ENCODE results near the gene PNLIPRP2. TPM values are rescaled to one million over a fixed set of nuclear protein-coding genes. Genes with fewer than 3 reads are reported as not detected.

The PNLIPRP2 gene
- total RNA-seq, 1 experiment from 2014 or later, result 0.28 TPM

DNA sequence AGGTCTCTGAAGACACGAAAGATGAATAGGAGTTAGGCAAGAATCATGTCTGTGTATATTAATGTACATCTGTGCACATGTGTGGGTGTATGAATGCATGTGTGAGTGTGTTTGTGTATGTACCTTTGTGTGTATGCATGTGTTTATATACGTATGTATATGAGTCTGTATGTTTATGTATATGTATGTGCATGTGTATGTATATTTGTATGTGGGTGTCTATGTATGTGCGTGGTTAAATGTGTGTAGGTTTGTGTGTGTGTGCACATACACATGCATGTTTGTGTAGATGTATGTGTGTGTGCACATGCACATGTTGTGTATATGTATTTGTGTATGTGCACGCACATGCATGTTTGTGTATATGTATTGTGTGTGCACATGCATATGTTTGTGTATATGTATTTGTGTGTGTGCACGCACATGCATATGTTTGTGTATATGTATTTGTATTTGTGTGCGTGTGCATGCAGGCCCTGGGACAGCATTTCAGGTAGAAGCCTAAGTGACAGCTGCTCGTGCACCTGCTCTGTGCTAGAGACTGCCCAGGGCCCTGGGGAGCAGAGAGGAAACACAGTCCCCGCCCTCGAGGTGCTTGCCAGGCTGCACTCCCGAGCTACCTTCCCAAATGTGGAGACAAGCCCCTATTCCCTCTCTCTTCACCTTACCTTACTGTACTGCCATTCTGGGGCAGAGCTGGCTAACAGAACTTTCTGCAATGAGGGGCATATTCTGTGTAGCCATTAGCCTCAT, 17.9 kb upstream of the PNLIPRP2 start (continued):
- TF ChIP-seq, protein P1, sequence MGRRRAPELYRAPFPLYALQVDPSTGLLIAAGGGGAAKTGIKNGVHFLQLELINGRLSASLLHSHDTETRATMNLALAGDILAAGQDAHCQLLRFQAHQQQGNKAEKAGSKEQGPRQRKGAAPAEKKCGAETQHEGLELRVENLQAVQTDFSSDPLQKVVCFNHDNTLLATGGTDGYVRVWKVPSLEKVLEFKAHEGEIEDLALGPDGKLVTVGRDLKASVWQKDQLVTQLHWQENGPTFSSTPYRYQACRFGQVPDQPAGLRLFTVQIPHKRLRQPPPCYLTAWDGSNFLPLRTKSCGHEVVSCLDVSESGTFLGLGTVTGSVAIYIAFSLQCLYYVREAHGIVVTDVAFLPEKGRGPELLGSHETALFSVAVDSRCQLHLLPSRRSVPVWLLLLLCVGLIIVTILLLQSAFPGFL (CRISPR knock-in tag; IDR thresholded peaks at IDR 0.05; ENCODE audit: borderline replicate concordance), result no peak
- TF ChIP-seq NR1H2 (CRISPR knock-in tag; IDR thresholded peaks at IDR 0.05) (no peak), ZNF317 (CRISPR knock-in tag; IDR thresholded peaks at IDR 0.05; ENCODE audit: borderline replicate concordance, low read depth) (no peak), ZBTB21 (CRISPR knock-in tag; IDR thresholded peaks at IDR 0.05; ENCODE audit: borderline replicate concordance) (no peak), PRRX2 (CRISPR knock-in tag; IDR thresholded peaks at IDR 0.05) (no peak), ZNF219 (CRISPR knock-in tag; IDR thresholded peaks at IDR 0.05; ENCODE audit: borderline replicate concordance) (no peak), ZNF121 (CRISPR knock-in tag; IDR thresholded peaks at IDR 0.05) (no peak)

DNA sequence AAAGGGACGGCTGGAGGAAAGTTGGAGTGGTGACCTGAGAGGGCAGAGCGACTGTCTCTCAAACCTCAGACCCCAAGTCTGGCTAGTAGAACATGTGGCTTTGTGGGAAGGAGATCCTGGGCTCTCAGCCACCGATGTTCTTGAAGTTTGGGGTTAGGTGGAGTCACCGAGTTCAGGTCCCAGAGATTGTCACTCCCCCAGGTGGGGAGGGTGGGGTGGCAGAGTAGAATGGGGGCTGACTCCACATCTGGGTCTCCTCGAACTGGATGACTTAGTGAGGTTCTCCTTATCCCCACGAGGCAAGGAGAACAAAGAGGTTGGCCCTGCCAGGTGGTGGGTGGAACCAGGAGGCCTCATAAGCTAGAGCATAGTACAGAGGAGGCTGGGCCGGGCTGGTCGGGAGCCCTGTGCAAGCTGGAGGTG, 14.7 kb upstream of the PNLIPRP2 start:
- Mint-ChIP-seq H3K4me1 (peaks cover 9% of the 10 kb centered on the region), H3K9me3 (no peaks in the 10 kb centered on the region)
- CTCF ChIA-PET, result no interaction called here

More for the DNA sequence above, 14.7 kb upstream of the PNLIPRP2 start:
- Mint-ChIP-seq H3K4me3 (no peak overlapping the region), H3K36me3 (no peaks in the 10 kb centered on the region), H3K27ac (no peak overlapping the region), H3K27me3 (ENCODE audit: low read depth) (peaks cover 18% of the 10 kb centered on the region)
- no peak for DNase-seq (ENCODE audit: low spot score)
- TF ChIP-seq, protein P2, sequence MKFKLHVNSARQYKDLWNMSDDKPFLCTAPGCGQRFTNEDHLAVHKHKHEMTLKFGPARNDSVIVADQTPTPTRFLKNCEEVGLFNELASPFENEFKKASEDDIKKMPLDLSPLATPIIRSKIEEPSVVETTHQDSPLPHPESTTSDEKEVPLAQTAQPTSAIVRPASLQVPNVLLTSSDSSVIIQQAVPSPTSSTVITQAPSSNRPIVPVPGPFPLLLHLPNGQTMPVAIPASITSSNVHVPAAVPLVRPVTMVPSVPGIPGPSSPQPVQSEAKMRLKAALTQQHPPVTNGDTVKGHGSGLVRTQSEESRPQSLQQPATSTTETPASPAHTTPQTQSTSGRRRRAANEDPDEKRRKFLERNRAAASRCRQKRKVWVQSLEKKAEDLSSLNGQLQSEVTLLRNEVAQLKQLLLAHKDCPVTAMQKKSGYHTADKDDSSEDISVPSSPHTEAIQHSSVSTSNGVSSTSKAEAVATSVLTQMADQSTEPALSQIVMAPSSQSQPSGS (CRISPR knock-in tag; IDR thresholded peaks at IDR 0.05; ENCODE audit: borderline replicate concordance, low read depth), result no peak
- TF ChIP-seq ZNF416 (CRISPR knock-in tag; IDR thresholded peaks at IDR 0.05), result no peak
- TF ChIP-seq EMX1 (CRISPR knock-in tag; IDR thresholded peaks at IDR 0.05), result no peak
- TF ChIP-seq SOX15 (CRISPR knock-in tag; IDR thresholded peaks at IDR 0.05), result no peak
- TF ChIP-seq, protein P3, sequence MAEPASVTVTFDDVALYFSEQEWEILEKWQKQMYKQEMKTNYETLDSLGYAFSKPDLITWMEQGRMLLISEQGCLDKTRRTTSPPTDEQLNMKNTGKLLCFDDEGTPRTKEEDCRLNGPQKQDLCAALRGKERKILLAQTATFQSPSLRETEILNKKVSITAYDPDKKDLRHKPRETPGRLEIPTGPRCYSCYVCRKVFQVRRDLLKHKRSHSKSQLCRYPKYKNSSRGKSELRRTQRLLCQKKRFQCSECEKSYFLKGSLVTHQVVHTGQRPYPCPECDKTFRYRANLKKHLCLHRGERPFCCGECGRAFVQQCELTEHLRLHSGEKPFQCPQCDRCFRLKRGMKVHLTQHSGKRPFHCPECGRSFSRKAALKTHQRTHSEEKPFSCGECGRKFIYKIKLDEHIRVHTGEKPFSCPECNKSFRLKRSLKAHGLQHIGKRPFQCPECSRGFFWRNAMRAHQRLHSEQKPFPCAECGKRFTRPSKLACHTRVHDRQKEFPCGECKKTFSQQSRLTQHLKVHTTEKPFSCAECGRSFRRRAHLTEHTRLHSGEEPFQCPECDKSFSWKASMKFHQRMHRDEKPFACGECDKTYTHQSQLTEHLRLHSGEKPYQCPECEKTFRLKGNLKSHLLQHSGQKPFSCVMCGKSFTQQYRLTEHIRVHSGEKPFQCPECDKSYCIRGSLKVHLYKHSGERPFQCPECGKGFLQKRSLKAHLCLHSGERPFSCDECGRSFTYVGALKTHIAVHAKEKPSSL (CRISPR knock-in tag; conservative IDR thresholded peaks at IDR 0.05), result no peak
- no peak for TF ChIP-seq ZNF317 (CRISPR knock-in tag; IDR thresholded peaks at IDR 0.05; ENCODE audit: borderline replicate concordance, low read depth)
- TF ChIP-seq ZBTB21 (CRISPR knock-in tag; IDR thresholded peaks at IDR 0.05; ENCODE audit: borderline replicate concordance), result no peak
- TF ChIP-seq, protein P4, sequence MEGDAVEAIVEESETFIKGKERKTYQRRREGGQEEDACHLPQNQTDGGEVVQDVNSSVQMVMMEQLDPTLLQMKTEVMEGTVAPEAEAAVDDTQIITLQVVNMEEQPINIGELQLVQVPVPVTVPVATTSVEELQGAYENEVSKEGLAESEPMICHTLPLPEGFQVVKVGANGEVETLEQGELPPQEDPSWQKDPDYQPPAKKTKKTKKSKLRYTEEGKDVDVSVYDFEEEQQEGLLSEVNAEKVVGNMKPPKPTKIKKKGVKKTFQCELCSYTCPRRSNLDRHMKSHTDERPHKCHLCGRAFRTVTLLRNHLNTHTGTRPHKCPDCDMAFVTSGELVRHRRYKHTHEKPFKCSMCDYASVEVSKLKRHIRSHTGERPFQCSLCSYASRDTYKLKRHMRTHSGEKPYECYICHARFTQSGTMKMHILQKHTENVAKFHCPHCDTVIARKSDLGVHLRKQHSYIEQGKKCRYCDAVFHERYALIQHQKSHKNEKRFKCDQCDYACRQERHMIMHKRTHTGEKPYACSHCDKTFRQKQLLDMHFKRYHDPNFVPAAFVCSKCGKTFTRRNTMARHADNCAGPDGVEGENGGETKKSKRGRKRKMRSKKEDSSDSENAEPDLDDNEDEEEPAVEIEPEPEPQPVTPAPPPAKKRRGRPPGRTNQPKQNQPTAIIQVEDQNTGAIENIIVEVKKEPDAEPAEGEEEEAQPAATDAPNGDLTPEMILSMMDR (IDR thresholded peaks at IDR 0.05), result no peak
- no peak for TF ChIP-seq GRHL2 (CRISPR knock-in tag; IDR thresholded peaks at IDR 0.05; ENCODE audit: insufficient replicate concordance, severe bottlenecking)
- TF ChIP-seq, protein P5, sequence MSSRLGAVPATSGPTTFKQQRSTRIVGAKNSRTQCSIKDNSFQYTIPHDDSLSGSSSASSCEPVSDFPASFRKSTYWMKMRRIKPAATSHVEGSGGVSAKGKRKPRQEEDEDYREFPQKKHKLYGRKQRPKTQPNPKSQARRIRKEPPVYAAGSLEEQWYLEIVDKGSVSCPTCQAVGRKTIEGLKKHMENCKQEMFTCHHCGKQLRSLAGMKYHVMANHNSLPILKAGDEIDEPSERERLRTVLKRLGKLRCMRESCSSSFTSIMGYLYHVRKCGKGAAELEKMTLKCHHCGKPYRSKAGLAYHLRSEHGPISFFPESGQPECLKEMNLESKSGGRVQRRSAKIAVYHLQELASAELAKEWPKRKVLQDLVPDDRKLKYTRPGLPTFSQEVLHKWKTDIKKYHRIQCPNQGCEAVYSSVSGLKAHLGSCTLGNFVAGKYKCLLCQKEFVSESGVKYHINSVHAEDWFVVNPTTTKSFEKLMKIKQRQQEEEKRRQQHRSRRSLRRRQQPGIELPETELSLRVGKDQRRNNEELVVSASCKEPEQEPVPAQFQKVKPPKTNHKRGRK (CRISPR knock-in tag; IDR thresholded peaks at IDR 0.05; ENCODE audit: borderline replicate concordance), result no peak
- no peak for TF ChIP-seq RELA (CRISPR knock-in tag; IDR thresholded peaks at IDR 0.05; ENCODE audit: borderline replicate concordance)
- POLR2A ChIA-PET, result no interaction called here
- ATAC-seq, result no peak
